ENCODE data around the gene DEPP1.

The DEPP1 gene

DNA sequence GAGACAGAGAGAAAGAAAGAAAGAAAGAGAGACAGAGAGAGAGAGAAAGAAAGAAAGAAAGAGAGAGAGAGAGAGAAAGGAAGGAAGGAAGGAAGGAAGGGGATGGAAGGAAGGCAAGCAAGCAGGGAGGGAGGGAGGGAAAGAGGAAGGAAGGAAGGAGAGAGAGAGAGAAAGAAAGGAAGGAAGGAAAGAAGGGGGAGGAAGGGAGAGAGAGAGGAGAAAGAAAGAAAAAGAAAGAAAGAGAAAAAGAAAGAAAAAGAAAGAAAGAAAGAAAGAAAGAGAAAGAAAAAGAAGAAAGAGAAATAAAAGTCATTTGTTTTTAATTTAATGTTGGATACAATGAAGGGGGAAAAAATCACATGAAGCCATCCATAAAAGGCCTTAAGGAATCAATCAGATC is 23.6 kb downstream of the DEPP1 start:
- H3K27me3 ChIP-seq (ENCODE audit: control insufficient read depth, insufficient read depth, low read length): no peaks in the 10 kb centered on the region
- H3K9ac ChIP-seq (ENCODE audit: low read depth, low read length): no peak overlapping the region
- peaks cover 15% of the 10 kb centered on the region for H3K4me1 ChIP-seq (ENCODE audit: control insufficient read depth, insufficient read depth, low read length)
- no peak overlapping the region for H3K4me3 ChIP-seq (ENCODE audit: low read length)
- no peak overlapping the region for H3K4me2 ChIP-seq (ENCODE audit: low read length)
- no peaks in the 10 kb centered on the region for H3K9me3 ChIP-seq (replicated peaks; ENCODE audit: low read length)
- peaks cover 4% of the 10 kb centered on the region for H3K36me3 ChIP-seq (ENCODE audit: insufficient read depth, low read length)

DNA sequence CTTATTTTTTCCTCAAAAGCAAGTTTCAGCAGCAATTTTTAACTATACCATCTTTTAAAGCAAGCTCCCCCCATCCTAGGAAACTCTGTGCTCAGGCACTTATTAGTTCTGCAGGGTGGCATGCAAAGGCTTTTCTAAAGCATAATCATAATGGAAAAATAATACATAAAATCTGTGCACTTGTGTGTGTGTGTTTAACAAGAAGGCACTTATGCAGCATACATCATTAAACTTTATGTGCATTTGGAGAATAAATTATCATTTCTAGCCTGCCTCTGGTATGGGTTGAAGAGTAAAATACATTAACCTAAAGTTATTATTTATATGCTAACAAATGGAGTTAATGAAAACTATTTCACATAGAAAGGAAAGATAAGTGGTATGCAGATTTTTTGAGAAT is 24.6 kb downstream of the DEPP1 start:
- no peaks in the 10 kb centered on the region for H3K27me3 ChIP-seq (ENCODE audit: control insufficient read depth, insufficient read depth, low read length)
- H3K36me3 ChIP-seq (ENCODE audit: insufficient read depth, low read length): peaks cover 4% of the 10 kb centered on the region
- H3K4me1 ChIP-seq (ENCODE audit: control insufficient read depth, insufficient read depth, low read length): peaks cover 11% of the 10 kb centered on the region

DNA sequence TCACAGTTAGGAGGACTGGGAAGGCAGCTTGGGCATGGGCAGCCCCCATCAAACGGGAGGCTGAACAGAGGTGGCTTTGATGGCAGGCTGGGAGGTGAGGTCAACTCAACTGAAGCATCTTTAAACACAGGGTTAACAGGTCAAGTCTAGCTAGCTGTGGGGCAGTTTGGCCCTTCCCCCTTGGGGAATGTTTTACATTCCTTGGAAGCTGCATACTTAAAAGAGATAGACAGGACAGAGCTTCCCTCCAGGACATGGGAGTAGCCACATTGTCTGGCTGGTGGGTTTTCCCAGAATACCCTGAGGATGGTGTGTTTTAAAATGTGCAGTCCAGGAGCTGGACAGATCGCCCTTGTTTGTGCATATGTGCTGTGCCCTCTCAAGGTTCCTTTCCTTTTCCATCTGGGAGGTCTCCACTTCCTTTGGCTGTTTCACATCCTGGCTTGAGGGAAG is 25.8 kb downstream of the DEPP1 start:
- H3K4me3 ChIP-seq (ENCODE audit: low read length): no peak overlapping the region
- no peaks in the 10 kb centered on the region for H3K27me3 ChIP-seq (ENCODE audit: control insufficient read depth, insufficient read depth, low read length)
- no peak overlapping the region for H3K9ac ChIP-seq (ENCODE audit: low read depth, low read length)
- H3K9me3 ChIP-seq (replicated peaks; ENCODE audit: low read length): no peaks in the 10 kb centered on the region
- peaks cover under 1% of the 10 kb centered on the region for H3K4me1 ChIP-seq (ENCODE audit: control insufficient read depth, insufficient read depth, low read length)
- peaks cover 4% of the 10 kb centered on the region for H3K36me3 ChIP-seq (ENCODE audit: insufficient read depth, low read length)
- H3K4me2 ChIP-seq (ENCODE audit: low read length): no peak overlapping the region

More for the DNA sequence above, 24.6 kb downstream of the DEPP1 start:
- Histone ChIP-seq H3K9me3 (replicated peaks; ENCODE audit: low read length) (no peaks in the 10 kb centered on the region), H3K4me2 (ENCODE audit: low read length) (no peak overlapping the region), H3K4me3 (ENCODE audit: low read length) (no peak overlapping the region), H3K9ac (ENCODE audit: low read depth, low read length) (no peak overlapping the region)

DNA sequence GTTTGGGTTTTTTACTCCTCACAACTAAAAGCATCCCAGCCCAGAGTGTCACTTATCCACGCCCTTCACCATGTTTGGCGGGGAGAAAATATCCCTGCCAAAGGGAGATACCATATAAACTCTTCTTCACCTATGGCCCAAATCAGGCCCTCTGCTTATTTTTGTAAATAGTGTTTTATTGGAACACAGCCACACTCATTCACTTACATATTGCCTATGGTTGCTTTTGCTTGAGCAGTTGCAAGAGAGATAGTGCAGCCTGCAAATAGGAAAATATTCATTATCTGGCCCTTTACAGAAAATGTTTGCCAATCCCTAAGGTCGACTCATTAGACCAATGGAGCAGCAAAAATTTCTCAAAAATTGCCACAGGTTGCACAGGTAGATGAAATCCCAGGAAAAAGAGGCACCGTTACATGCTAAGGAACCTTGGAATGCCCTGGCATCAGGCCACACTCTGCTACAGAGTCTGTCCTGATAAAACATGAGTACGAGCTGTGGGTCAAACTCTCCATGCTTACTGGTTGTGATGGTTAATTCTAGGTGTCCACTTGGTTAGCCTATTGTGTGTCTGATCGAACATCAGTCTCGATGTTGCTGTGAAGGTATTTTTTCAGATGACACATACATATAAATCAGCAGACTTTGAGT is 26.9 kb downstream of the DEPP1 start:
- peaks cover 2% of the 10 kb centered on the region for H3K36me3 ChIP-seq (ENCODE audit: insufficient read depth, low read length)
- no peaks in the 10 kb centered on the region for H3K4me1 ChIP-seq (ENCODE audit: control insufficient read depth, insufficient read depth, low read length)
- H3K9me3 ChIP-seq (replicated peaks; ENCODE audit: low read length): no peaks in the 10 kb centered on the region
- H3K27me3 ChIP-seq (ENCODE audit: control insufficient read depth, insufficient read depth, low read length): no peaks in the 10 kb centered on the region
- H3K9ac ChIP-seq (ENCODE audit: low read depth, low read length): no peak overlapping the region
- no peak overlapping the region for H3K4me2 ChIP-seq (ENCODE audit: low read length)
- H3K4me3 ChIP-seq (ENCODE audit: low read length): no peak overlapping the region

DNA sequence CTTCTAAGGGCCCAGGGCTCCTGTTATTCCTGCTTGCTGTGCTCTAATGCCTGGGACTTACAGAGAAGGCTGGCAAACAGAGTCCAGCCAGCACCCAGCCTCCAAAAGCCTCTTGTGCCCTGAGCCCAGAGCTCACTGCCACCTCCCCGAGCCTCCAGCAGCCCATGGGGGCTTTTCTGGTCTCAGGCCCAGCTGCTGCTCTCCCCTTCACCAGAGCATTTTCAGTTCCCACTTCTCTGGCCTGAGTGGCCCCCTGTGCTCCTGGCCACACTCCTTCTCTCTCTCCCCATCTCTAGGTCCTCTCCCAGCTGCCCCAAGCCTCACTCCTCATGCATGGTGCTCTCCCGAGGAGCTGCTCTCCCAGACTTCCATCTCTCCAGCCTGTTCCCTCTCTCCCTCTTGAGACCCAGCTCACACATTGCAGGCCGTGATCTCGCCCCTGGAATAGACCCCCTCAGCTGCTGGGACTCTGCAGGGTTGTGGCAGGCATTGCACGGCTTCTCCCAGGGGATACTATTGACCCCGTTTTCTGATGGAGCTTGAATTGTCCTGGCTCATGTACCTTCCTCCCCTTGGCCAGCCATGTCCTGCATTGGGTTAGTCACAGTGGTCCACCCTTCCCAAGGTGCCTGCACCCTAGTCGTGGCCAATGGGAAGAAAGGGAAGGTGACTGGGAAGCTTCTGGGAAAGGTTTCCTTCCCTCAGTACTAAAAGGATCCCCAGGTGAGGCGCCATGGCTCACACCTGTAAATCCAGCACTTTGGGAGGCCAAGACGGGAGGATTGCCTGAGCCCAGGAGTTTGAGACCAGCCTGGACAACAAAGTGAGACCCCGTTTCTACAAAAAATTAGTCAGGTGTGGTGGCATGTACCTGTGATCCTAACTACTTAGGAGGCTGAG is 28.0 kb downstream of the DEPP1 start:
- Histone ChIP-seq H3K4me1 (ENCODE audit: control insufficient read depth, insufficient read depth, low read length) (no peaks in the 10 kb centered on the region), H3K27me3 (ENCODE audit: control insufficient read depth, insufficient read depth, low read length) (no peaks in the 10 kb centered on the region), H3K9ac (ENCODE audit: low read depth, low read length) (no peak overlapping the region), H3K9me3 (replicated peaks; ENCODE audit: low read length) (no peaks in the 10 kb centered on the region), H3K4me3 (ENCODE audit: low read length) (no peak overlapping the region), H3K36me3 (ENCODE audit: insufficient read depth, low read length) (no peaks in the 10 kb centered on the region), H3K4me2 (ENCODE audit: low read length) (no peak overlapping the region)

DNA sequence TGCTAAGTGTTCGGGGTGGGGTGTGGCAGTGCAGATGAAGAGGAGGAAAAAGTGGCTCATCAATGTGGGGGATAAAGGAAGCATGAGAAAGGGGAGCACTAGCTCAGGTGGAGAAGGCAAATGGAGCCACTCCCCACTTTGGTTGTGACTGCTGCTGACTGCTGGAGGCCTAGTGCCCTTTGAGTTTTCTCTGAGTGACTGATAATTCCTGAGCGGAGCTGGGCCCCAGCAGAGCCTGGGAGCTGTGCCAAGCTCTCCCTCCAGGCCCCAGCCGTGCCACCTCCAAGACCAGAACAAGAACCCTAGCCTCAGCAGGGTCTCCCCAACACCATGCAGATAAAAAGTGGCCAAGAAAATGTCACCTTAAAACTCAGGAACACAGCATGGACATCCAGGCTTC is 28.7 kb downstream of the DEPP1 start:
- H3K36me3 ChIP-seq (ENCODE audit: insufficient read depth, low read length): no peaks in the 10 kb centered on the region
- H3K4me2 ChIP-seq (ENCODE audit: low read length): no peak overlapping the region
- no peaks in the 10 kb centered on the region for H3K9me3 ChIP-seq (replicated peaks; ENCODE audit: low read length)
- H3K27me3 ChIP-seq (ENCODE audit: control insufficient read depth, insufficient read depth, low read length): no peaks in the 10 kb centered on the region
- H3K4me3 ChIP-seq (ENCODE audit: low read length): no peak overlapping the region
- no peaks in the 10 kb centered on the region for H3K4me1 ChIP-seq (ENCODE audit: control insufficient read depth, insufficient read depth, low read length)
- no peak overlapping the region for H3K9ac ChIP-seq (ENCODE audit: low read depth, low read length)

DNA sequence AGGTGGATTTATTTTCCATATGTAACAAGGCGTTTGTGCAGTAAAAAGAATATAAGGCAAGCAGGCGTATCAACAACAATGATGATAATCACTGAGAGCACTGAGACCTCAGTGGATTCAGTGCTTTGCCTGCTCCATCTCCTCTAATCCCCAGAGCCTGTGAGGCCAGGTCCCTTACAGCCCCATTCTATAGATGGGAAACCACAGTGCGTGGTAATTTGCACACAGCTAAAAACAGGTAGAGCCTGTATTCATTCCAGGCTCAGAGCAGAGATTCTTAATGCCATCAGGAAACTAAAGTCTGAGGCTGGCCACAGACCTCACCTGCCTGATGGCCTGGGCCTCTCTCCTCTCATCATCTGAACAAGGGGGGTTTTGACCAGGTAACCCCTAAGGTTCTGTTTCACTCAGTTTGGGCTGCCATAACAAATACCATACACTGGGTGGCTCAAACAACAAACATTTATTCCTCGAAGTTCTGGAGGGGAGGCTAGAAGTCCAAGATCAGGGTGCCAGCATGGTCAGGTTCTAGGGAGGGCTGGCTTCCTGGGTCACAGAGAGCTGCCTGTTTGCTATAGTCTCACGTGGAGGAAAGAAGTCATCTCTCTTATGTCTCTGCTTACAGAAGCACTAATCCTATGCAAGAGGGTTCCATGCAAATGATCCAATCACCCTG is 29.3 kb downstream of the DEPP1 start:
- H3K9ac ChIP-seq (ENCODE audit: low read depth, low read length): no peak overlapping the region
- H3K4me3 ChIP-seq (ENCODE audit: low read length): no peak overlapping the region
- H3K9me3 ChIP-seq (replicated peaks; ENCODE audit: low read length): no peaks in the 10 kb centered on the region
- H3K27me3 ChIP-seq (ENCODE audit: control insufficient read depth, insufficient read depth, low read length): no peaks in the 10 kb centered on the region
- H3K4me2 ChIP-seq (ENCODE audit: low read length): no peak overlapping the region
- H3K36me3 ChIP-seq (ENCODE audit: insufficient read depth, low read length): no peaks in the 10 kb centered on the region
- no peaks in the 10 kb centered on the region for H3K4me1 ChIP-seq (ENCODE audit: control insufficient read depth, insufficient read depth, low read length)

DNA sequence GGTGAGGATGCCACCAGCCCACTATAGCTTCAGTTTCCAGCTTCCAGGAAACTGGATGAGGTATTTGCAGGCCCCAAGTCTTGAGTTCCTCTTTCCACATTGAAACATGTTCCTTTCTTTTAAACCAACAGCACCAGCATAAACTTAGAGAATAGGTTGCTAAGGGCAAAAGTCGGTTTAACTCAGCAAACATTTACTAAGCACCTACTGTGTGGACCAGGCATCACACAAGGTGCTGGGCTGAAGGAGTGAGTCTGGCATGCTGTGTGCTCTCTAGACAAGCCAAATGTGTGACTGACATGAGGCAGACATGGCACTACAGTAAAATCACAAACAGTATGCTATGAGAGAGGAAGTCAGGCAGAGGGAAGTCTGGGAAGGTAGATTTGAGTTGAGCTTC is 30.0 kb downstream of the DEPP1 start:
- Histone ChIP-seq H3K27me3 (ENCODE audit: control insufficient read depth, insufficient read depth, low read length) (no peaks in the 10 kb centered on the region), H3K36me3 (ENCODE audit: insufficient read depth, low read length) (no peaks in the 10 kb centered on the region), H3K4me3 (ENCODE audit: low read length) (no peak overlapping the region), H3K4me2 (ENCODE audit: low read length) (no peak overlapping the region), H3K4me1 (ENCODE audit: control insufficient read depth, insufficient read depth, low read length) (no peaks in the 10 kb centered on the region), H3K9me3 (replicated peaks; ENCODE audit: low read length) (no peaks in the 10 kb centered on the region), H3K9ac (ENCODE audit: low read depth, low read length) (no peak overlapping the region)

DNA sequence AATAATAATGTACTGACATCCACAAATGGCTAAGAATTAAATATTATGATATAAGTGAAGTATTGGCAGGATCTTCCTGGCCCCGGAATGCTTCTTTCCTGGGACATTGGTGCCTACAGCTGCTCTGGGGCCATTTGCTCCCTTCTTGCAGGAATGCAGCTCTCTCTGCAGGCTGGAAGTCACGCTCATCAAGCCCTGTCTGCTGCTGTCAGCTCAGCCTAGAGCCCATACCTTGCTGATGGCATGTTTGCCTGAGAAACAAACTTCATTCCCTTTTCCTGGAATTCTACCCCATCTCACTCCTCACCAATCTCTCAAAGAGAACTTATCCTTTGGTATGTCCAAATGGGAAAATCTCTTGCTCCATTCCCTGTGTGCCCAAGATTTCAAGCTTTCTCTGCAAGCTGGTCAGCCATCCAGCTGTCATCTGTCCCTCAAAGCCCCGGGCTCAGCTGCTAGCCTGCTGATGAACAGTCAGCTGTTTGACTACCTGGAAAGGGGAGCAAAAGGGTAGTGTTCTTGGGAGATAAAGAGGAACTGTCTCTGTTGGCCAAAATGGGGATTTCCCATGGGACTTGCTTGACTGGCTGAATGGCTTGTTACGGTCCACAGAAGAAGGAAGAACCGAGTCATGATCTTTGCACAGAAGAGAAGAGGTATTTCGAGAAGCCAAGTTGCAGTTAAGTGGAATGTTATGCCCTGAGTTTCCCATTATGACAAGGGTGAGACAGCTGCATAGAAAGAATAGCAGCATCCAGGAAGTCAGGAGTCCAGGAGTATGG is 31.0 kb downstream of the DEPP1 start:
- Histone ChIP-seq H3K4me3 (ENCODE audit: low read length) (no peak overlapping the region), H3K27me3 (ENCODE audit: control insufficient read depth, insufficient read depth, low read length) (no peaks in the 10 kb centered on the region), H3K4me1 (ENCODE audit: control insufficient read depth, insufficient read depth, low read length) (no peaks in the 10 kb centered on the region), H3K36me3 (ENCODE audit: insufficient read depth, low read length) (no peaks in the 10 kb centered on the region), H3K4me2 (ENCODE audit: low read length) (no peak overlapping the region), H3K9ac (ENCODE audit: low read depth, low read length) (no peak overlapping the region), H3K9me3 (replicated peaks; ENCODE audit: low read length) (no peaks in the 10 kb centered on the region)

DNA sequence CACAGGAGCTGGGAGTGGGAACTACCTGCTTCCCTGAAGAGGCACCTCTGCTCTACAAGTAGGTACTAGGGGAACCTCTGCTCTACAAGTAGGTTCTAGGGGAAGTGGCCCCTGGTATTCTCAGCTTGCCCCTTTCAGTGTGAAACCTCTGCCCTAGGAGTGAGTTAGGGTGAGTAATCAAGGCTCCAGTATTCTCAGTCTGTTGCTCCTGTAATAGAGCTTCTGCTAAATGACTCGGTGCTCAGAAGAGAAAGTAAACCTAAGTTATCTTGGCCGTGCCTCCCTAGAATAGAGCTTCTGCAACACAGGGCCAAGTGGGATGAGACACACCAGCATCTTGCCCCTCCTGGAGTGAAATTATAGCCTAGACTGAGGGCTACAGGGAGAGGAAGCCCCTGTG is 32.4 kb downstream of the DEPP1 start:
- no peaks in the 10 kb centered on the region for H3K4me1 ChIP-seq (ENCODE audit: control insufficient read depth, insufficient read depth, low read length)
- H3K9ac ChIP-seq (ENCODE audit: low read depth, low read length): no peak overlapping the region
- no peaks in the 10 kb centered on the region for H3K9me3 ChIP-seq (replicated peaks; ENCODE audit: low read length)
- no peaks in the 10 kb centered on the region for H3K27me3 ChIP-seq (ENCODE audit: control insufficient read depth, insufficient read depth, low read length)
- H3K4me2 ChIP-seq (ENCODE audit: low read length): peak overlapping the region; percentile 61
- peak overlapping the region; percentile 33 for H3K4me3 ChIP-seq (ENCODE audit: low read length)
- H3K36me3 ChIP-seq (ENCODE audit: insufficient read depth, low read length): no peaks in the 10 kb centered on the region

DNA sequence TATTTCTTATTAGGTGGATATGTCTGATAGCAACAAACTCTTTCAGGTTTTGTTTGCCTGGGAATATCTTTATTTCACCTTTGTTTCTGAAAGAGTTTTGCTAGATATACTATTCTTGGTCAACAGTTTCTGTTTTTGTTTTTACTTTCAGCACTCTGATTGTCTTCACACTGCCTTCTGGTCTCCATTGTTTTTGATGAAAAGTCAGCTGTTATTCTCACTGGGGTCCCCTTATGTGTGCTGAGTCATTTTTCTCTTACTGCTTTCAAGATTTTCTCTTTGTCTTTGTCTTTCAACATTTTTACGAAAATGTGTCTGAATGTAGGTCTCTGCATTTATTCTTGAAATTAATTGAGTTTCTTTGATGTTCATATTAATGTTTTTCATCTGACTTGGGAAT is 34.3 kb downstream of the DEPP1 start:
- Histone ChIP-seq H3K27me3 (ENCODE audit: control insufficient read depth, insufficient read depth, low read length) (no peaks in the 10 kb centered on the region), H3K4me1 (ENCODE audit: control insufficient read depth, insufficient read depth, low read length) (no peaks in the 10 kb centered on the region), H3K4me3 (ENCODE audit: low read length) (no peak overlapping the region), H3K9ac (ENCODE audit: low read depth, low read length) (no peak overlapping the region), H3K4me2 (ENCODE audit: low read length) (no peak overlapping the region), H3K9me3 (replicated peaks; ENCODE audit: low read length) (no peaks in the 10 kb centered on the region), H3K36me3 (ENCODE audit: insufficient read depth, low read length) (no peaks in the 10 kb centered on the region)

Measured in skeletal muscle satellite cell (primary cell).